GM19351 (cell line): ENCODE results near the gene CADPS2.

ENCODE experiments used
- ATAC-seq: cut with Tn5 transposase; IDR thresholded peaks from one replicate; pipeline ENCODE4 v1.9.1; 2021; ENCODE audit warnings: mild to moderate bottlenecking, moderate library complexity; ENCODE audit not compliant: unreplicated experiment

Gene CADPS2

GRCh38 chr7:122789156-122789555 lies 97.1 kb downstream of the CADPS2 start:
- ATAC-seq, result no peak

GRCh38 chr7:122770686-122771335 lies 115.4 kb downstream of the CADPS2 start:
- ATAC-seq, result no peak

GRCh38 chr7:122768827-122769226 lies 117.4 kb downstream of the CADPS2 start:
- ATAC-seq, result no peak

GRCh38 chr7:122767339-122767738 lies 118.9 kb downstream of the CADPS2 start:
- ATAC-seq, result no peak

- no peak for ATAC-seq
Observed at GRCh38 chr7:122766593-122766992, 119.7 kb downstream of the CADPS2 start.

- ATAC-seq, result no peak
Observed at GRCh38 chr7:122764902-122765301, 121.4 kb downstream of the CADPS2 start.

GRCh38 chr7:122764020-122764419 lies 122.2 kb downstream of the CADPS2 start:
- no peak for ATAC-seq

GRCh38 chr7:122762071-122762470 lies 124.2 kb downstream of the CADPS2 start:
- ATAC-seq, result no peak

GRCh38 chr7:122758501-122758900 lies 127.8 kb downstream of the CADPS2 start:
- no peak for ATAC-seq

GRCh38 chr7:122756860-122757259 lies 129.4 kb downstream of the CADPS2 start:
- ATAC-seq, result no peak

- no peak for ATAC-seq
Observed at GRCh38 chr7:122755696-122756095, 130.6 kb downstream of the CADPS2 start.

GRCh38 chr7:122752583-122752982 lies 133.7 kb downstream of the CADPS2 start:
- ATAC-seq, result no peak

GRCh38 chr7:122750389-122750788 lies 135.9 kb downstream of the CADPS2 start:
- ATAC-seq, result no peak

GRCh38 chr7:122748195-122748594 lies 138.1 kb downstream of the CADPS2 start:
- ATAC-seq, result no peak

GRCh38 chr7:122746948-122747347 lies 139.3 kb downstream of the CADPS2 start:
- no peak for ATAC-seq

GRCh38 chr7:122743211-122743610 lies 143.0 kb downstream of the CADPS2 start:
- no peak for ATAC-seq

- no peak for ATAC-seq
Observed at GRCh38 chr7:122738947-122739346, 147.3 kb downstream of the CADPS2 start.

- no peak for ATAC-seq
Observed at GRCh38 chr7:122736183-122736582, 150.1 kb downstream of the CADPS2 start.

- ATAC-seq, result no peak
Observed at GRCh38 chr7:122727759-122728158, 158.5 kb downstream of the CADPS2 start.

- no peak for ATAC-seq
Observed at GRCh38 chr7:122727354-122727753, 158.9 kb downstream of the CADPS2 start.

- no peak for ATAC-seq
Observed at GRCh38 chr7:122726881-122727280, 159.4 kb downstream of the CADPS2 start.

GRCh38 chr7:122724366-122724765 lies 161.9 kb downstream of the CADPS2 start:
- no peak for ATAC-seq

GRCh38 chr7:122719010-122719578 lies 167.2 kb downstream of the CADPS2 start:
- no peak for ATAC-seq
